DOHH2 (cell line): ENCODE results near the gene PUS7.

Experiments used
- H3F3A ChIP-seq: fragments of 200-600 bp; sonication (generic), shearing (Covaris generic); 2 replicates; pipeline ENCODE4 v1.6.0; 2016; ENCODE audit warnings: antibody characterized with exemption, mild to moderate bottlenecking; ENCODE audit not compliant: control insufficient read depth, insufficient read depth
- H3K27ac ChIP-seq: fragments of 200-600 bp; sonication (generic); 2 replicates; pipeline ENCODE4 v1.5.1; 2014; ENCODE audit warnings: low read depth, mild to moderate bottlenecking, low read length, moderate library complexity
- H3K27me3 ChIP-seq: fragments of 200-600 bp; sonication (generic); 2 replicates; pipeline ENCODE4 v1.6.1; 2014; ENCODE audit warnings: mild to moderate bottlenecking, low read length, mixed read lengths; ENCODE audit not compliant: control insufficient read depth
- H3K36me3 ChIP-seq: fragments of 200-600 bp; sonication (generic); 2 replicates; pipeline ENCODE4 v1.6.1; 2014; ENCODE audit warnings: mild to moderate bottlenecking, low read length, moderate library complexity, mixed read lengths; ENCODE audit not compliant: control insufficient read depth
- H3K4me1 ChIP-seq: fragments of 200-600 bp; sonication (generic); 2 replicates; pipeline ENCODE4 v1.6.1; 2014; ENCODE audit warnings: mild to moderate bottlenecking, low read length, mixed read lengths; ENCODE audit not compliant: control insufficient read depth
- H3K4me2 ChIP-seq: fragments of 200-600 bp; sonication (generic); 2 replicates; pipeline ENCODE4 v1.6.0; 2014; ENCODE audit warnings: mild to moderate bottlenecking, low read length, moderate library complexity
- H3K4me3 ChIP-seq: fragments of 200-600 bp; sonication (generic); 2 replicates; pipeline ENCODE4 v1.5.1; 2014; ENCODE audit warnings: mild to moderate bottlenecking, low read length, mixed read lengths
- H3K79me2 ChIP-seq: fragments of 200-600 bp; sonication (generic); 2 replicates; pipeline ENCODE4 v1.6.1; 2014; ENCODE audit warnings: mild to moderate bottlenecking, low read length, mixed read lengths; ENCODE audit not compliant: control insufficient read depth
- H3K9me2 ChIP-seq: fragments of 200-600 bp; sonication (generic); replicated peaks from 2 replicates; pipeline ENCODE4 v1.6.1; 2014; ENCODE audit warnings: mild to moderate bottlenecking, low read length, mixed read lengths; ENCODE audit not compliant: control insufficient read depth
- H3K9me3 ChIP-seq: fragments of 200-600 bp; sonication (generic); 2 replicates; pipeline ENCODE4 v1.6.1; 2014; ENCODE audit warnings: antibody characterized with exemption, low read length, mixed read lengths; ENCODE audit not compliant: control insufficient read depth, insufficient read depth
- H4K20me1 ChIP-seq: fragments of 200-600 bp; sonication (generic); 2 replicates; pipeline ENCODE4 v1.6.0; 2014; ENCODE audit warnings: low read depth, mild to moderate bottlenecking, antibody characterized with exemption, low read length, moderate library complexity; ENCODE audit not compliant: control insufficient read depth, insufficient read depth
- CTCF ChIP-seq: fragments of 200-600 bp; sonication (generic); IDR thresholded peaks from one replicate; pipeline ENCODE4 v1.5.1; 2014; ENCODE audit warnings: antibody characterized with exemption, mild to moderate bottlenecking, low read depth, low read length; ENCODE audit not compliant: poor library complexity, severe bottlenecking
- EZH2phosphoT487 ChIP-seq: fragments of 200-600 bp; sonication (generic); IDR thresholded peaks from 2 replicates; pipeline ENCODE4 v1.6.1; 2017; ENCODE audit warnings: borderline replicate concordance, mild to moderate bottlenecking, antibody characterized with exemption, low read length, moderate library complexity, mixed read lengths

The PUS7 gene

GRCh38 chr7:105512926-105513526, 9.0 kb downstream of the PUS7 start:
- Histone ChIP-seq H3F3A (0 out of 2 replicates have a peak, but pooled peaks cover 5% of the 10 kb centered on the region), H3K79me2 (peaks cover 91% of the 10 kb centered on the region), H3K36me3 (peaks cover 42% of the 10 kb centered on the region), H3K4me1 (no peaks in the 10 kb centered on the region), H3K4me2 (no peak overlapping the region), H4K20me1 (no peaks in the 10 kb centered on the region), H3K27ac (no peak overlapping the region), H3K4me3 (no peak overlapping the region), H3K27me3 (no peaks in the 10 kb centered on the region), H3K9me3 (no peaks in the 10 kb centered on the region), H3K9me2 (no peaks in the 10 kb centered on the region)
- no peak for TF ChIP-seq CTCF
- TF ChIP-seq EZH2phosphoT487, result no peak

- no peak overlapping the region for H3K4me2 ChIP-seq
- peaks cover 41% of the 10 kb centered on the region for H3K36me3 ChIP-seq
- H4K20me1 ChIP-seq, result no peaks in the 10 kb centered on the region
- no peaks in the 10 kb centered on the region for H3K9me2 ChIP-seq
- H3K4me1 ChIP-seq, result no peaks in the 10 kb centered on the region
- H3K79me2 ChIP-seq, result peaks cover 87% of the 10 kb centered on the region
- no peak overlapping the region for H3K27ac ChIP-seq
- no peaks in the 10 kb centered on the region for H3K27me3 ChIP-seq
- H3K4me3 ChIP-seq, result no peak overlapping the region
- TF ChIP-seq CTCF (no peak), EZH2phosphoT487 (no peak)
- no peaks in the 10 kb centered on the region for H3K9me3 ChIP-seq
- H3F3A ChIP-seq, result 0 out of 2 replicates have a peak, but pooled peaks cover 5% of the 10 kb centered on the region
Observed at GRCh38 chr7:105512415-105512814, 9.7 kb downstream of the PUS7 start.

GRCh38 chr7:105502173-105502572, 19.9 kb downstream of the PUS7 start:
- no peaks in the 10 kb centered on the region for H4K20me1 ChIP-seq
- no peaks in the 10 kb centered on the region for H3K9me2 ChIP-seq
- H3K36me3 ChIP-seq, result peaks cover 86% of the 10 kb centered on the region
- no peak overlapping the region for H3K27ac ChIP-seq
- no peak overlapping the region for H3K4me2 ChIP-seq
- H3K4me1 ChIP-seq, result no peaks in the 10 kb centered on the region
- no peaks in the 10 kb centered on the region for H3K9me3 ChIP-seq
- peaks cover 6% of the 10 kb centered on the region; the same call in 1 of the 2 replicates for H3F3A ChIP-seq
- no peaks in the 10 kb centered on the region for H3K79me2 ChIP-seq
- TF ChIP-seq EZH2phosphoT487 (no peak), CTCF (no peak)
- no peak overlapping the region for H3K4me3 ChIP-seq
- H3K27me3 ChIP-seq, result no peaks in the 10 kb centered on the region
